Measurements from ENCODE around the gene ARHGAP11A. TPM values are rescaled to one million over a fixed set of nuclear protein-coding genes. Genes with fewer than 3 reads are reported as not detected.

ARHGAP11A gene
- total and polyA plus RNA-seq, 2 of the 13 experiments (the other 11 are each of a cell fraction or from before 2014, with no cell fraction given) = 5.1 to 46.3 TPM

- TF ChIP-seq, protein P1, sequence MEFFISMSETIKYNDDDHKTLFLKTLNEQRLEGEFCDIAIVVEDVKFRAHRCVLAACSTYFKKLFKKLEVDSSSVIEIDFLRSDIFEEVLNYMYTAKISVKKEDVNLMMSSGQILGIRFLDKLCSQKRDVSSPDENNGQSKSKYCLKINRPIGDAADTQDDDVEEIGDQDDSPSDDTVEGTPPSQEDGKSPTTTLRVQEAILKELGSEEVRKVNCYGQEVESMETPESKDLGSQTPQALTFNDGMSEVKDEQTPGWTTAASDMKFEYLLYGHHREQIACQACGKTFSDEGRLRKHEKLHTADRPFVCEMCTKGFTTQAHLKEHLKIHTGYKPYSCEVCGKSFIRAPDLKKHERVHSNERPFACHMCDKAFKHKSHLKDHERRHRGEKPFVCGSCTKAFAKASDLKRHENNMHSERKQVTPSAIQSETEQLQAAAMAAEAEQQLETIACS (CRISPR knock-in tag; IDR thresholded peaks at IDR 0.05) = no peak
Measured at GRCh38 chr15:32664796-32665195, 49.5 kb downstream of the ARHGAP11A start (continued).

DNA sequence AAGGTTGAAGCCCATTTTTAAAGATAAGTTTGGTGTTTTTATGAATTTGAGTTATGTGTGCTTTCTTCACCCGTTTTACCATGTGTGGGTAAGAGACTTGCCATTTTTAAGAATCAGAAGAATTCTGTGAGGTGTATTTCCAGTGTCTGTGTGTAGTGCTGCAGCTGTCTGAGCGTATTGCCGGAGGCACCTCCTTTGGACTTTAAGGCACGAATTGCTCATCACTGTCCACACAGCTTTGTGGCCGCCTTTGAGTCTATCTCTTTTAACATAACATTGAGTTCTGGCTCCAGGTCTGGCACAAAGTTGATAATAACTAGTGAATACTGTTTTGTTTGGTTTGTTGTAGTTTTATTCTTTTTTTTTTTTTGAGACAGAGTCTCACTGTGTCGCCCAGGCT, 52.0 kb downstream of the ARHGAP11A start:
- no peaks in the 10 kb centered on the region for H3K79me2 ChIP-seq (ENCODE audit: insufficient read depth, low read length)
- no peaks in the 10 kb centered on the region for H4K20me1 ChIP-seq (ENCODE audit: insufficient read depth, low read length)
- DNase-seq (ENCODE audit: low spot score) = no peak
- H3K27ac ChIP-seq (ENCODE audit: extremely low read length, insufficient read depth, low read length) = no peak overlapping the region
- no peak overlapping the region for H3K4me3 ChIP-seq (replicated peaks in 1 of 3; ENCODE audit: insufficient read depth in 1 of 3, low read depth in 2 of 3, low read length in 3 of 3)
- H3K9ac ChIP-seq (ENCODE audit: insufficient read depth, low read depth, low read length) = no peak overlapping the region
- H3K36me3 ChIP-seq (replicated peaks in 1 of 2; ENCODE audit: control insufficient read depth in 1 of 2, insufficient read depth in 2 of 2, low read length in 2 of 2) = no peaks in the 10 kb centered on the region
- no peak for ATAC-seq
- BruUV-seq (replicated peaks) = no TSS peak
- H3K4me1 ChIP-seq (ENCODE audit: insufficient read depth, low read length) = peaks cover 25% of the 10 kb centered on the region
- H2AFZ ChIP-seq (ENCODE audit: low read length) = no peak overlapping the region
- no peaks in the 10 kb centered on the region for H3K9me3 ChIP-seq (ENCODE audit: low read length)
- H3K27me3 ChIP-seq (ENCODE audit: control insufficient read depth in 1 of 2, insufficient read depth in 2 of 2, low read length in 2 of 2) = no peaks in the 10 kb centered on the region
- 97% methylated on average over 6 of the region's 6 CpGs for WGBS (ENCODE audit: low lambda C conversion rate)
- in situ Hi-C loops (cut with HindIII; ENCODE audit: extremely low pct_ligation_motif_present, low pct_unique_long_range_greater_than_20kb) = loop anchor here (10.0 kb wide), 1 partner anchor 467 kb away; no protein-coding TSS in a partner anchor
- H3K4me2 ChIP-seq (ENCODE audit: low read depth, low read length) = no peak overlapping the region
- POLR2A ChIA-PET = no interaction called here
- FAIRE-seq = no peak
- intact Hi-C loops (cut with micrococcal nuclease; ENCODE audit: unreplicated experiment) = no loop called here
- CTCF ChIA-PET (ENCODE audit: low intra/inter-chr PET ratio, low total read pairs) = no interaction called here
- TF ChIP-seq, protein P2, sequence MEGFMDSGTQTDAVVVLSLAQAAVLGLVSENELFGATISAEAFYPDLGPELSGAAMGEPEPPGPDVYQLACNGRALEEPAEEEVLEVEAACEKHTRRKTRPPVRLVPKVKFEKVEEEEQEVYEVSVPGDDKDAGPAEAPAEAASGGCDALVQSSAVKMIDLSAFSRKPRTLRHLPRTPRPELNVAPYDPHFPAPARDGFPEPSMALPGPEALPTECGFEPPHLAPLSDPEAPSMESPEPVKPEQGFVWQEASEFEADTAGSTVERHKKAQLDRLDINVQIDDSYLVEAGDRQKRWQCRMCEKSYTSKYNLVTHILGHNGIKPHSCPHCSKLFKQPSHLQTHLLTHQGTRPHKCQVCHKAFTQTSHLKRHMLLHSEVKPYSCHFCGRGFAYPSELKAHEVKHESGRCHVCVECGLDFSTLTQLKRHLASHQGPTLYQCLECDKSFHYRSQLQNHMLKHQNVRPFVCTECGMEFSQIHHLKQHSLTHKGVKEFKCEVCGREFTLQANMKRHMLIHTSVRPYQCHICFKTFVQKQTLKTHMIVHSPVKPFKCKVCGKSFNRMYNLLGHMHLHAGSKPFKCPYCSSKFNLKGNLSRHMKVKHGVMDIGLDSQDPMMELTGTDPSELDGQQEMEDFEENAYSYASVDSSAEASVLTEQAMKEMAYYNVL (CRISPR knock-in tag; IDR thresholded peaks at IDR 0.05; ENCODE audit: borderline replicate concordance) = no peak
- TF ChIP-seq ZNF644 (CRISPR knock-in tag; IDR thresholded peaks at IDR 0.05; ENCODE audit: low read depth) (no peak), KDM3A (CRISPR knock-in tag; IDR thresholded peaks at IDR 0.05; ENCODE audit: low read depth) (no peak), ZNF660 (CRISPR knock-in tag; IDR thresholded peaks at IDR 0.05; ENCODE audit: borderline replicate concordance, low read depth) (no peak), HDAC6 (IDR thresholded peaks at IDR 0.05; ENCODE audit: low read depth, low read length) (no peak), ZNF674 (CRISPR knock-in tag; IDR thresholded peaks at IDR 0.05; ENCODE audit: low read depth) (no peak), ZNF33A (CRISPR knock-in tag; IDR thresholded peaks at IDR 0.05; ENCODE audit: borderline replicate concordance) (no peak), HMGXB4 (CRISPR knock-in tag; IDR thresholded peaks at IDR 0.05; ENCODE audit: borderline replicate concordance in 1 of 2, low read depth in 1 of 2) (no peak), ZNF883 (CRISPR knock-in tag; IDR thresholded peaks at IDR 0.05; ENCODE audit: not compliant biosample characterization) (no peak), ZSCAN20 (CRISPR knock-in tag; IDR thresholded peaks at IDR 0.05; ENCODE audit: borderline replicate concordance) (no peak)
- TF ChIP-seq, protein P3, sequence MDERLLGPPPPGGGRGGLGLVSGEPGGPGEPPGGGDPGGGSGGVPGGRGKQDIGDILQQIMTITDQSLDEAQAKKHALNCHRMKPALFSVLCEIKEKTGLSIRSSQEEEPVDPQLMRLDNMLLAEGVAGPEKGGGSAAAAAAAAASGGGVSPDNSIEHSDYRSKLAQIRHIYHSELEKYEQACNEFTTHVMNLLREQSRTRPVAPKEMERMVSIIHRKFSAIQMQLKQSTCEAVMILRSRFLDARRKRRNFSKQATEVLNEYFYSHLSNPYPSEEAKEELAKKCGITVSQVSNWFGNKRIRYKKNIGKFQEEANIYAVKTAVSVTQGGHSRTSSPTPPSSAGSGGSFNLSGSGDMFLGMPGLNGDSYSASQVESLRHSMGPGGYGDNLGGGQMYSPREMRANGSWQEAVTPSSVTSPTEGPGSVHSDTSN (CRISPR knock-in tag; IDR thresholded peaks at IDR 0.05) = no peak

All from HepG2 (cell line).